Measurements from ENCODE around the gene OGFRL1. TPM values are rescaled to one million over a fixed set of nuclear protein-coding genes. Genes with fewer than 3 reads are reported as not detected.

Gene OGFRL1
- total and polyA plus RNA-seq, 2 donors (not counting 1 experiment from before 2014, with no cell fraction given): 6.4 to 31.6 TPM

- Histone ChIP-seq H3K4me2 (replicated peaks; ENCODE audit: low read depth, low read length, poor library complexity, severe bottlenecking) (no peak overlapping the region), H3K9ac (ENCODE audit: low read length) (no peak overlapping the region), H3K4me1 (ENCODE audit: control insufficient read depth in 2 of 2, insufficient read depth in 2 of 2, low read length in 2 of 2) (peaks cover 12 to 15% of the 10 kb centered on the region in 2 donors), H3K4me3 (ENCODE audit: control extremely low read depth in 1 of 5, extremely low read depth in 1 of 5, insufficient read depth in 1 of 5, low read depth in 2 of 5, low read length in 4 of 5) (no peak overlapping the region), H3K79me2 (ENCODE audit: control insufficient read depth, insufficient read depth, low read length) (no peaks in the 10 kb centered on the region), H3K36me3 (replicated peaks in 1 of 2; ENCODE audit: control extremely low read depth in 1 of 2, control insufficient read depth in 1 of 2, extremely low read depth in 1 of 2, insufficient read depth in 2 of 2, low read length in 1 of 2) (no peaks in the 10 kb centered on the region), H2AFZ (ENCODE audit: insufficient read depth, low read depth, low read length, poor library complexity, severe bottlenecking) (no peak overlapping the region), H3K27me3 (replicated peaks in 1 of 4; ENCODE audit: control extremely low read depth in 1 of 4, control insufficient read depth in 3 of 4, insufficient read depth in 4 of 4, low read length in 3 of 4) (peaks cover 0 to 5% (median 2%) of the 10 kb centered on the region in 4 experiments), H3K9me3 (ENCODE audit: control extremely low read depth in 1 of 3, control insufficient read depth in 2 of 3, insufficient read depth in 1 of 3, low read length in 2 of 3) (no peaks in the 10 kb centered on the region), H3K27ac (ENCODE audit: low read length in 2 of 2) (no peak overlapping the region), H4K20me1 (ENCODE audit: control insufficient read depth, insufficient read depth, low read length, poor library complexity, severe bottlenecking) (no peaks in the 10 kb centered on the region)
- peaks cover 14% of the 10 kb centered on the region for H3K4me1 Mint-ChIP-seq
- WGBS (ENCODE audit: insufficient coverage): 83% methylated on average over 5 of the region's 7 CpGs
- H3K9me3 Mint-ChIP-seq (ENCODE audit: insufficient read depth): no peaks in the 10 kb centered on the region
- H3K4me3 Mint-ChIP-seq: no peak overlapping the region
- TF ChIP-seq EZH2 (IDR thresholded peaks at IDR 0.05; ENCODE audit: borderline replicate concordance, insufficient read depth, low read depth, low read length, poor library complexity, severe bottlenecking): no peak
- no peak for TF ChIP-seq CTCF (IDR thresholded peaks at IDR 0.05)
- POLR2A ChIA-PET: no interaction called here
- CTCF ChIA-PET: interaction anchor here (0.8 to 1.1 kb wide), 2 partner anchors 10 to 30 kb away, joined by 3 to 4 read pairs; partner anchors contain the start of gene OGFRL1
- DNase-seq (no peak), ATAC-seq (ENCODE audit: low read depth) (no peak)
- peaks cover 14% of the 10 kb centered on the region for H3K27me3 Mint-ChIP-seq
- no peak overlapping the region for H3K27ac Mint-ChIP-seq
- intact Hi-C loops (cut with micrococcal nuclease): no loop called here
Observed at GRCh38 chr6:71258078-71258866, 30.3 kb upstream of the OGFRL1 start.

- Histone ChIP-seq H3K79me2 (ENCODE audit: control insufficient read depth, insufficient read depth, low read length) (no peaks in the 10 kb centered on the region), H3K27ac (ENCODE audit: low read length in 2 of 2) (no peak overlapping the region), H3K27me3 (replicated peaks in 1 of 4; ENCODE audit: control extremely low read depth in 1 of 4, control insufficient read depth in 3 of 4, insufficient read depth in 4 of 4, low read length in 3 of 4) (peaks cover 0 to 5% (median 2%) of the 10 kb centered on the region in 4 experiments), H2AFZ (ENCODE audit: insufficient read depth, low read depth, low read length, poor library complexity, severe bottlenecking) (no peak overlapping the region), H3K36me3 (replicated peaks in 1 of 2; ENCODE audit: control extremely low read depth in 1 of 2, control insufficient read depth in 1 of 2, extremely low read depth in 1 of 2, insufficient read depth in 2 of 2, low read length in 1 of 2) (no peaks in the 10 kb centered on the region), H3K9ac (ENCODE audit: low read length) (no peak overlapping the region), H3K4me3 (ENCODE audit: control extremely low read depth in 1 of 5, extremely low read depth in 1 of 5, insufficient read depth in 1 of 5, low read depth in 2 of 5, low read length in 4 of 5) (no peak overlapping the region), H3K4me1 (ENCODE audit: control insufficient read depth in 2 of 2, insufficient read depth in 2 of 2, low read length in 2 of 2) (no peaks in the 10 kb centered on the region), H3K9me3 (ENCODE audit: control extremely low read depth in 1 of 3, control insufficient read depth in 2 of 3, insufficient read depth in 1 of 3, low read length in 2 of 3) (no peaks in the 10 kb centered on the region), H4K20me1 (ENCODE audit: control insufficient read depth, insufficient read depth, low read length, poor library complexity, severe bottlenecking) (no peaks in the 10 kb centered on the region), H3K4me2 (replicated peaks; ENCODE audit: low read depth, low read length, poor library complexity, severe bottlenecking) (no peak overlapping the region)
- H3K27me3 Mint-ChIP-seq: peaks cover 18% of the 10 kb centered on the region
- TF ChIP-seq EZH2 (IDR thresholded peaks at IDR 0.05; ENCODE audit: borderline replicate concordance, insufficient read depth, low read depth, low read length, poor library complexity, severe bottlenecking) (no peak), CTCF (IDR thresholded peaks at IDR 0.05) (no peak)
- intact Hi-C loops (cut with micrococcal nuclease): no loop called here
- no peak overlapping the region for H3K27ac Mint-ChIP-seq
- H3K9me3 Mint-ChIP-seq (ENCODE audit: insufficient read depth): no peaks in the 10 kb centered on the region
- peaks cover 1% of the 10 kb centered on the region for H3K4me1 Mint-ChIP-seq
- CTCF ChIA-PET: no interaction called here
- WGBS (ENCODE audit: insufficient coverage): 100% methylated on average over 2 of the region's 2 CpGs
- no peak overlapping the region for H3K4me3 Mint-ChIP-seq
- DNase-seq (no peak), ATAC-seq (ENCODE audit: low read depth) (no peak)
- POLR2A ChIA-PET: no interaction called here
Observed at GRCh38 chr6:71259888-71260604, 28.6 kb upstream of the OGFRL1 start.
